ENCODE results near the gene RIN3.

DNA sequence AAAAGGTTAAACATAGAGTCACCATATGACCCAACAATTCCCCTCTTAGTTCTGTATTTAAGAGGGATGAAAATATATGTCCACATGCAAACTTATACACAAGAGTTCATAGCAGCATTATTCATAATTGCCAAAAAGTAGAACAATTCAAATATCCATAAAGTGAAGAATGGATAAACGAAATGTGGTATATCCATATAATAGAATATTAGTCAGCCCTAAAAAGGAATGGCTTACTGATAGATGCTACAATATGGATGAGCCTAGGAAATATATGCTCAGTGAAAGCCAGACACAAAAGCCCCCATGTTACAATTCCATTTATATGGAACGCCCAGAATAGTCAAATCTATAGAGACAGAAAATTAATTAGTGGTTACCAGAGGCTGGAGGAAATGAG lies 44.1 kb upstream of the RIN3 start:
- TF ChIP-seq, protein P1, sequence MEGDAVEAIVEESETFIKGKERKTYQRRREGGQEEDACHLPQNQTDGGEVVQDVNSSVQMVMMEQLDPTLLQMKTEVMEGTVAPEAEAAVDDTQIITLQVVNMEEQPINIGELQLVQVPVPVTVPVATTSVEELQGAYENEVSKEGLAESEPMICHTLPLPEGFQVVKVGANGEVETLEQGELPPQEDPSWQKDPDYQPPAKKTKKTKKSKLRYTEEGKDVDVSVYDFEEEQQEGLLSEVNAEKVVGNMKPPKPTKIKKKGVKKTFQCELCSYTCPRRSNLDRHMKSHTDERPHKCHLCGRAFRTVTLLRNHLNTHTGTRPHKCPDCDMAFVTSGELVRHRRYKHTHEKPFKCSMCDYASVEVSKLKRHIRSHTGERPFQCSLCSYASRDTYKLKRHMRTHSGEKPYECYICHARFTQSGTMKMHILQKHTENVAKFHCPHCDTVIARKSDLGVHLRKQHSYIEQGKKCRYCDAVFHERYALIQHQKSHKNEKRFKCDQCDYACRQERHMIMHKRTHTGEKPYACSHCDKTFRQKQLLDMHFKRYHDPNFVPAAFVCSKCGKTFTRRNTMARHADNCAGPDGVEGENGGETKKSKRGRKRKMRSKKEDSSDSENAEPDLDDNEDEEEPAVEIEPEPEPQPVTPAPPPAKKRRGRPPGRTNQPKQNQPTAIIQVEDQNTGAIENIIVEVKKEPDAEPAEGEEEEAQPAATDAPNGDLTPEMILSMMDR (IDR thresholded peaks at IDR 0.05; ENCODE audit: low read depth, low read length): no peak
- no peak for TF ChIP-seq POLR2A (IDR thresholded peaks at IDR 0.05; ENCODE audit: extremely low read depth, insufficient read length)

Data from NB4 (cell line).